ENCODE measurements around the gene PBRM1.

Gene PBRM1

GRCh38 chr3:52561028-52561747 is 124.5 kb downstream of the PBRM1 start:
- DNase-seq = peak; percentile 16

- DNase-seq = no peak
Measured at GRCh38 chr3:52558436-52558835, 127.3 kb downstream of the PBRM1 start.

DNA sequence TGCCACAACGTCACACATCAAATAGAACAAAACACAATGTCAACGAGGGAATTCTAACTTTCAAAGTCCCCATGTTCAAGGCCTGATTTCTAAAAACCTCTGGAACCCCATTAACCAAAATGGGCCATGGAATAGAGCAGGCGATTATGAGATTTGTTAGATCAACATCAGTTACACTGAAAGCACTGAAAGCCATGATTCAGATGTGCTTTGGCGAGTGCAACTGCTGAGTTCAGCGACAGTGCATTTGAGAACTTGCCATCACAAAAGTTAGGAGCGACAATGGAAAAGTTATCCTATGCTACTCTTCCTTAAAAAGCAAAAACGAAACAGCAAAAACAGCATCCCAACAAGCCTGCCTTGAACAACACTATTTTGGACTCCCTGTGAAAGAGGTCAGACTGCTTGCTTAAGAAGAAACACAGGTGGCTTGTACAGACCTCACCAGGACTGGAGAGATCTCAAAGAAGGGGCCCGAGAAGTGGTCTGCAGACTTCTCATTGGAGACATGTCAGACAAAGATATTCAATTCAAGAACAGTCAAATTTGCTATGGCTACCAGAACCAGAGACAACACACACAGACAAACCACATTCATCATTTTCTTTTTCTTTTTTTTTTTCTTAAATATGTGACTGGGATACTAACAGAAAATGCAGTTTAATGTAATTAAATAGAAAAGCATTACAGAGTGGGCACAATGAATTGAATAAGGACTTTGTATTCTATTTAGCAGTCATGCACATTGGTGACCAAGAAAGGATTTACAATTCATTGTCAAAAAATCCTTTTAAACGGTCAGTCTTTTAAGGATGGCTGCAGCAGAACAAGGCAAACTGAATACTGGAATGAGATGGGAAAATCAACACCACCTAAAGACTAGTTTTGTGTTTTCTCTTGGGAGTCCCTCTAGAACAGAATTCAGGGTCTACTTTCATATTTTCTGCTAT is 128.4 kb downstream of the PBRM1 start:
- no peak for DNase-seq

DNA sequence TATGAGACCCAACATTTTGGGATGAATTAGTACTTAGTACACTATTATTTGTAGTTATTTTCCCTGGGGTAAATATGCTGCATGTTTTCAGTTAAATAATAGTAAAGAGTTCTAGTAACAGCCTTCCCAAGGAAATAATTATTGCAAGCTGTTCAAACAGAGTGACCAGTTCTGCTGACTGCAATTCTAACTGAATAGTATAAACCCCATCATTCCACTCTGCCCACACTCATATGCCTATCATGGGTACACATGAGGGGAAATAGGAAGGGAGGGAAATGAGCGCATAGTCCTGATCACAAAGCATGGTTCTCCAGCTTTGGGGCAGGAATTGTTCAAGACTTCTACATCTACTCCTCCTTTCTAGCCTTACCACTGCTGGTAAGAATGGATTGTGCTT is 130.7 kb downstream of the PBRM1 start:
- no peak for DNase-seq

- no peak for DNase-seq
Measured at GRCh38 chr3:52554026-52554755, 131.5 kb downstream of the PBRM1 start.

- no peak for DNase-seq
Measured at GRCh38 chr3:52552089-52552488, 133.6 kb downstream of the PBRM1 start.

DNA sequence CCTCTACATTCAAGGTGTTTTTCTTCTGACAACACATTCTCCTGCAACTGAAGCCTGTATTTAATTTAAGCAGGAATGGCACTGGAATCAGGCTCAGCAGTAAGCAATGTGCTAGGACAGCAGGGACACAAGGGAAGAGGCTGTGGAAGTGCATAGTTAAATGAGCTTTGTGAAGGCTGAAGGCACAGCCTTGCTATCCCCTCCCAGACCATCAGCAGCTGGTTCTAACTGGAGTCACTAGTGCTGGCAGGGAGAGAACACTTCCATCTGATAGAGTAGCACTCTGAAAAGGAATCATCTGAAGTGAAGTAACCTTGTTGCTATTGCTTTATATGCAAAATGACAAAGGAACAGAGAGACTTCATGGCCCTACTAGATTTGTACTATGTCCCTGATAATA is 134.6 kb downstream of the PBRM1 start:
- no peak for DNase-seq

DNA sequence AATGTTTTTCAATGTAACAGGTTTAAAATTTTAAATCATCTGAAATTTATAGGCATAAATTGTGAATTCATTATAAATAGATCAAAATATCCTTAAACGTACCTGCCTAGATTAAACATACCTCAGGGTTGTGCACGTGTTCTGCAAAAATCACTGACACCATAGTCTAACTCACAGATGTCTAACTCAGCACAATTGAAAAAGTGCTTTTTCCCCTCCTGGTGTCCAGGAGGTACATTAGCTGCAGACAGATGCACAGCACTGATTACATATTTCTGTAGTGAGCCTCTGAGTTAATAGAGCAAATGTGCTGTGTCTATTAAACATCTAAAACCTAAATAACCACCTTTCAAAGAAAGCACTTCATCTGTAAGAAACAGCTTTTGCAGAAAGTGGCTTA is 138.6 kb downstream of the PBRM1 start:
- no peak for DNase-seq

- no peak for DNase-seq
Measured at GRCh38 chr3:52546111-52546901, 139.4 kb downstream of the PBRM1 start.

GRCh38 chr3:52544937-52545336 is 140.8 kb downstream of the PBRM1 start:
- no peak for DNase-seq

DNA sequence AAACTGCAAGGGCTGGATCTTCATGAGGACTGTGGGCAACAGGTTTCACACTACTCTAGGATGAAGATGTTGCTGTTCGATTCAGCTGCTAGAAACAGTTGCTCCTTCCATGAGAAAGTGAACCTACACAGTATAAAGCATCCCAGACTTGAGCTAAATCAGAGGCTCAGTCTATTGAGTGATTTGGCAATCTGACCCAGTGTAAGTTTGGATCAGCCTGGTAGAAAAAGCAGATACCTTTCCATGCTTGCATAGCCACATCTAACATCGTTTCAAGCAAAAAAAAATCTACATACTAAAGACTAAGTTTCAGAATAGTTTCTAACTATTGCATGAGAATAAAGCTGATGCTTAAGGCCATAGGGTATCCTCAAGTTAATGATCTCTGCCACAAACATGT is 144.7 kb downstream of the PBRM1 start:
- no peak for DNase-seq

- no peak for DNase-seq
Measured at GRCh38 chr3:52539010-52539653, 146.6 kb downstream of the PBRM1 start.

GRCh38 chr3:52537726-52538421 is 147.8 kb downstream of the PBRM1 start:
- DNase-seq = no peak

DNA sequence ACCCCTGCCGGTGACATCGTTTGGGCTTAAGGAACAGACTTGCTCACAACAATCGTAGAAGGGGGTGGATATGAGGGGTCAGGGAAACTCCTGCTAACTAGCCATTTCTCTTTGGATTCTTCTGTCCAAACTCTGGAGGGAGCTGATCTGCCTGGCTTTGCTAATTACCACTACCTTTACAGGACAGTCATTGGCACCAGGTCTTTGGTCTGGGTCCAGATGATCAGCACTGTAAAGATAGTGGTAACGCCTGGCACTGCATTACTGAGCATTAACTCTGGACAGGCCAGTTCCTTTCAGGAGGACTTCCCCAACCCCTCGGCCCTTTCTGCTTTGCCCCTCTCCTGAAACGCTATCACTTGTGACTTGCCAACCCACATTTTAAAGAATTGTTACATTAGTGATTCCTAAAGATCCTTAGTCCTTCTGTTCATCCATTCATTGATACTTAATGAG is 148.5 kb downstream of the PBRM1 start:
- DNase-seq = no peak

GRCh38 chr3:52536369-52537164 is 149.1 kb downstream of the PBRM1 start, which contains the start of gene UQCC5:
Gene UQCC5 (plus strand): TSS chr3:52536605. CDS start chr3:52536756, 151 bp downstream.
- peak; percentile 98 for DNase-seq

- DNase-seq = no peak
Measured at GRCh38 chr3:52536112-52536368, 149.7 kb downstream of the PBRM1 start.

DNA sequence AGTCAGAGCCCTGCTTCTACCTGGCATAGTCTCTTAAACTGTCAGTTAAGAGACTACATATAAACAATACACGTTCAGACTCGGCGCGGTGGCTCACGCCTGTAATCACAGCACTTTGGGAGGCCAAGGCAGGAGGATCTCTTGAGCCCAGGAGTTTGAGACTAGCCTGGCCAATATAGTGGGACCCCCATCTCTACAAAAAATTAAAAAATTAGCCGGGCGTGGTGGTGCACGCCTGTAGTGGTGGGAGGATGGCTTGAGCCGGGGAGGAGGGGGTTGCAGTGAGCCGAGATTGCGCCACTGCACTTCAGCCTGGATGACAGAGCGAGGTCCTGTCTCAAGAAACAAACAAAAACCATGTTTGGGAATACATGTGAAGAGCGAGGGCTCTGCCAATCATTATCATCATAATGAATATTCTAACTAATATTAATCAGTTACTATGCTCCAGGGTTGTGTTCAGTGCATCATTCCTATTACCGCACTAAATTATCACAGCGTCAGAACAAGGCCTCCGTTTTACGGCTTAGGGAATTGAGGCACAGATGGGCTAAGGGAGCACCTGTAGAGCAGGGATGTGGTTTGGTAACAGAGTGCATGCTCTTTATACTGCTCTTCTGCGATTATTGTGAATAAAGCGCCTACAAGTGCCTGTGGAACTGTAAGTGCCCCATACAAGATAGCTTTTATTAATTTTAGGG is 150.2 kb downstream of the PBRM1 start:
- DNase-seq = no peak

DNA sequence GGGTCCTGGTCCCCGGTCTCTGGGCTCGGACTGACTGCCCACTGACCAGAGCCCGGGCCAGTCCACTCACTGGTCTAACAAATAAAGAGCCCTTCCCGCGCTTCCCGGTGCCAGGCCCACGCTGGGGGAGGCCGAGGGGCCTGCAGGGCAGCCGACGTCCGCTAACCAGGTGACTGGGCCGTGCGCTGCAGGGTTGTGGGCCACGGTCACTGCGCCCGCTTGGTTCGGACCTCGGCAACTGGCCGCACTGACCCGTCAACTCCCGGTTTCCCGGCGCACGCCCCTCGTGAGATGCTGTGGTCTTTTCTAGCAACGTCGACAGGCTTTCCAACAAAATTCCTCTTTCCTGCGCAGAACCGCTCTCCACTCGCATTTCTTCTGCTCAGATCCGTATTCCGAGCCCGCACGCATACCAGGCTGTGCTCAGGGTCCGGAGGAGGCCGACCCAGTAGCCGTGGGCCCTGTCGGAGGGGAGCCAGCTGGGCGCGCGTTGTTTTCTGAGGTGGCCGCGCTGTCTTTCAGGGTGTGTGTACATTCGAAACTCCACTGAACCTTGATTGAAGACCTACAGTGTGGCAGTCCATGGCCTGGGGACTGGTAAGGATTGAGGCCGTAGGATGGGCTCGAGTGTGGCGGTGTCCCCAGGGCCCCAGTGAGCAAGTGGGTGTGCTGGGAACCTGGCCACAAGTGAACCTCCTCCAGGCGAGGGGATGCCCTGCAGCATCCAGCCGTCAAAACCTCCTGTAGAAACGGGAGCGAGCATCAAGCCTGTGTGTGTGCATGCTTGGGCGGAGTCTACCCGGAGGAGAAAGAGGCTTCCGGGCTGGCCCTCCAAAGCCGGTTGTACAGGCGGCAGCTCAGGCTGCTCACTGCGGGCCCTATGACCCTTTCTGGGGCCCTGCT is 151.2 kb downstream of the PBRM1 start:
- peak; percentile 60 for DNase-seq

Measured in EL (cell line).